IMR-90 (cell line): ENCODE measurements around the gene RELN. TPM values are rescaled to one million over a fixed set of nuclear protein-coding genes. Genes with fewer than 3 reads are reported as not detected.

Experiments used
- ATAC-seq: fragments of 200-7000 bp; cut with Tn5 transposase; 2 replicates; pipeline ENCODE4 v1.9.1; 2020; ENCODE audit warnings: low read depth, mild to moderate bottlenecking, moderate library complexity
- BruUV-seq: library from RNA; stranded (reverse); fragments of 400-500 nt; replicated peaks from 2 replicates; lab custom pipeline; 2021; lab: Mats Ljungman, UMichigan
- CTCF ChIA-PET: fragments of 300-600 bp; formaldehyde crosslinking; extraction: SDS; loops from one replicate; lab custom pipeline; 2021; ENCODE audit warnings: antibody characterized with exemption; lab: Yijun Ruan, JAX
- POLR2A ChIA-PET: fragments of 300-600 bp; sonication (Branson Sonifier 250); formaldehyde crosslinking; loops from one replicate; lab custom pipeline; 2022; ENCODE audit warnings: antibody characterized with exemption; ENCODE audit not compliant: unreplicated experiment; lab: Charles Lee
- DNase-seq: peaks from one replicate; pipeline ENCODE4 v3.0.0; 2013
- H2AFZ ChIP-seq: replicated peaks from 2 replicates; pipeline ENCODE3; 2013; ENCODE audit warnings: low read length, mild to moderate bottlenecking; ENCODE audit not compliant: poor library complexity
- H2AK5ac ChIP-seq: 2 replicates; pipeline ENCODE4 v1.6.1; 2013; ENCODE audit warnings: low read depth, low read length, inconsistent platforms
- H2AK9ac ChIP-seq: replicated peaks from 2 replicates; pipeline ENCODE3; 2013; ENCODE audit warnings: mild to moderate bottlenecking, low read depth, low read length, moderate library complexity; ENCODE audit not compliant: poor library complexity
- H2BK120ac ChIP-seq: 2 replicates; pipeline ENCODE4 v1.6.1; 2013; ENCODE audit warnings: low read depth, low read length, inconsistent platforms
- H2BK15ac ChIP-seq: 3 replicates; pipeline ENCODE4 v1.6.1; 2013; ENCODE audit warnings: low read depth, low read length, inconsistent platforms
- H2BK20ac ChIP-seq: 2 replicates; pipeline ENCODE4 v1.6.1; 2013; ENCODE audit warnings: low read depth, mild to moderate bottlenecking, inconsistent platforms, low read length, moderate library complexity
- H2BK5ac ChIP-seq: 2 replicates; pipeline ENCODE4 v1.6.1; 2013; ENCODE audit warnings: mild to moderate bottlenecking, low read depth, low read length, inconsistent platforms; ENCODE audit not compliant: poor library complexity, severe bottlenecking
- H3K14ac ChIP-seq: replicated peaks from 2 replicates; pipeline ENCODE4 v1.6.1; 2013; ENCODE audit warnings: low read depth, low read length, inconsistent platforms
- H3K18ac ChIP-seq: 2 replicates; pipeline ENCODE4 v1.6.1; 2013; ENCODE audit warnings: low read depth, low read length, control low read depth
- H3K23ac ChIP-seq: 2 replicates; pipeline ENCODE4 v1.6.1; 2013; ENCODE audit warnings: low read depth, low read length, inconsistent platforms
- H3K27ac ChIP-seq: 2 replicates; pipeline ENCODE4 v1.5.1; 2013; ENCODE audit warnings: mild to moderate bottlenecking, control low read depth, low read length; ENCODE audit not compliant: insufficient read depth
- H3K27me3 ChIP-seq: 2 replicates; pipeline ENCODE4 v1.6.1; 2013; ENCODE audit warnings: low read length; ENCODE audit not compliant: control insufficient read depth, insufficient read depth
- H3K36me3 ChIP-seq: 2 replicates; pipeline ENCODE4 v1.6.1; 2013; ENCODE audit warnings: low read length, mixed read lengths; ENCODE audit not compliant: control insufficient read depth, insufficient read depth
- H3K4ac ChIP-seq: 2 replicates; pipeline ENCODE4 v1.6.1; 2013; ENCODE audit warnings: low read depth, low read length, inconsistent platforms
- H3K4me1 ChIP-seq: 2 replicates; pipeline ENCODE4 v1.6.1; 2013; ENCODE audit warnings: low read length, mixed read lengths; ENCODE audit not compliant: control insufficient read depth, insufficient read depth
- H3K4me2 ChIP-seq: 2 replicates; pipeline ENCODE4 v1.6.1; 2013; ENCODE audit warnings: low read depth, mild to moderate bottlenecking, control low read depth, low read length, moderate library complexity
- H3K4me3 ChIP-seq: 2 replicates; pipeline ENCODE4 v1.5.1; 2013; ENCODE audit warnings: low read depth, mild to moderate bottlenecking, control low read depth, low read length, moderate library complexity; ENCODE audit not compliant: insufficient read depth
- H3K56ac ChIP-seq: 2 replicates; pipeline ENCODE4 v1.6.1; 2013; ENCODE audit warnings: low read length, inconsistent platforms; ENCODE audit not compliant: insufficient read depth; ENCODE audit errors: extremely low read depth
- H3K79me1 ChIP-seq, 2 experiments: 2 replicates each; pipeline ENCODE4 v1.6.1; 2013; ENCODE audit warnings: low read length in 2 of 2, inconsistent platforms in 1 of 2, low read depth in 1 of 2
- H3K9ac ChIP-seq: 2 replicates; pipeline ENCODE4 v1.6.1; 2013; ENCODE audit warnings: low read depth, low read length, control low read depth
- H3K9me1 ChIP-seq: 2 replicates; pipeline ENCODE4 v1.6.1; 2013; ENCODE audit warnings: low read length, inconsistent platforms; ENCODE audit not compliant: insufficient read depth
- H3K9me3 ChIP-seq: 2 replicates; pipeline ENCODE4 v1.6.1; 2013; ENCODE audit warnings: low read length; ENCODE audit not compliant: control insufficient read depth, insufficient read depth
- H4K20me1 ChIP-seq: 2 replicates; pipeline ENCODE4 v1.6.1; 2013; ENCODE audit warnings: low read length, inconsistent platforms; ENCODE audit not compliant: insufficient read depth
- H4K5ac ChIP-seq: 2 replicates; pipeline ENCODE4 v1.6.1; 2013; ENCODE audit warnings: mild to moderate bottlenecking, low read depth, low read length, control low read depth
- H4K8ac ChIP-seq, 2 experiments: 2 replicates each; pipeline ENCODE4 v1.6.1; 2013; ENCODE audit warnings: low read depth in 2 of 2, low read length in 2 of 2, control low read depth in 1 of 2, inconsistent platforms in 1 of 2
- H4K91ac ChIP-seq: 2 replicates; pipeline ENCODE4 v1.6.1; 2013; ENCODE audit warnings: low read depth, low read length, inconsistent platforms; ENCODE audit not compliant: insufficient read depth
- CEBPB ChIP-seq: IDR thresholded peaks from 2 replicates; pipeline ENCODE4 v1.6.1; 2012; ENCODE audit warnings: low read depth, low read length, improper control_type of control experiment
- CTCF ChIP-seq: conservative IDR thresholded peaks from 2 replicates; pipeline ENCODE4 v1.5.1; 2012; ENCODE audit warnings: mild to moderate bottlenecking, low read depth, low read length, improper control_type of control experiment
- ELK1 ChIP-seq: fragments of 150-350 bp; IDR thresholded peaks from 2 replicates; pipeline ENCODE4 v1.6.1; 2016; ENCODE audit warnings: low read depth, mild to moderate bottlenecking, low read length, moderate library complexity, borderline replicate concordance
- FOS ChIP-seq: fragments of 150-350 bp; IDR thresholded peaks from 2 replicates; pipeline ENCODE4 v1.6.1; 2016; ENCODE audit warnings: low read depth, low read length
- MAFK ChIP-seq: IDR thresholded peaks from 2 replicates; pipeline ENCODE4 v1.6.1; 2012; ENCODE audit warnings: low read depth, low read length, improper control_type of control experiment
- MAZ ChIP-seq: IDR thresholded peaks from 2 replicates; pipeline ENCODE4 v1.6.1; 2012; ENCODE audit warnings: low read depth, mild to moderate bottlenecking, low read length, improper control_type of control experiment, moderate library complexity, borderline replicate concordance
- MXI1 ChIP-seq: IDR thresholded peaks from 2 replicates; pipeline ENCODE4 v1.6.1; 2012; ENCODE audit warnings: low read depth, mild to moderate bottlenecking, low read length, moderate library complexity, borderline replicate concordance
- POLR2A ChIP-seq: IDR thresholded peaks from 2 replicates; pipeline ENCODE4 v1.6.1; 2012; ENCODE audit warnings: mild to moderate bottlenecking, low read depth, low read length
- RAD21 ChIP-seq: IDR thresholded peaks from 2 replicates; pipeline ENCODE4 v1.6.1; 2012; ENCODE audit warnings: low read length, improper control_type of control experiment
- RFX5 ChIP-seq: IDR thresholded peaks from 2 replicates; pipeline ENCODE4 v1.8.0; 2012; ENCODE audit warnings: low read depth, mild to moderate bottlenecking, low read length, moderate library complexity
- SMC3 ChIP-seq: fragments of 150-350 bp; IDR thresholded peaks from 2 replicates; pipeline ENCODE4 v1.6.1; 2016; ENCODE audit warnings: low read depth, mild to moderate bottlenecking, antibody characterized with exemption, low read length, moderate library complexity
- USF2 ChIP-seq: fragments of 150-350 bp; IDR thresholded peaks from 2 replicates; pipeline ENCODE4 v1.6.1; 2017; ENCODE audit warnings: mild to moderate bottlenecking, antibody characterized with exemption, low read length, low read depth
- WGBS, 2 experiments: methylation state at CpG; one replicate each; pipeline versions ENCODE4 v1.1.5 to v1.1.7; 2013; ENCODE audit warnings: missing lambda C conversion rate in 2 of 2; ENCODE audit not compliant: insufficient read length in 1 of 2; ENCODE audit errors: extremely low coverage in 2 of 2; 5-methylcytosine and 5-hydroxymethylcytosine counted together
- dilution Hi-C: fragments of 300-500 bp; cut with HindIII; formaldehyde crosslinking; loops from one replicate; pipeline ENCODE4 v1.14.3; 2018; ENCODE audit warnings: low sequenced_read_pairs; ENCODE audit not compliant: unreplicated experiment
- in situ Hi-C: fragments of 300-500 bp; cut with MboI; formaldehyde crosslinking; loops from 3 replicates; pipeline ENCODE4 v1.14.3; 2019; ENCODE audit warnings: low sequenced_read_pairs, inconsistent platforms, mixed read lengths
- intact Hi-C: fragments of 100-400 bp; cut with micrococcal nuclease; formaldehyde crosslinking; loops from 2 replicates; pipeline ENCODE4 v1.10.0; 2022
- polyA plus RNA-seq, 3 experiments: library from polyadenylated mRNA; depleted of rRNA; stranded (reverse); fragments of >200 nt; gene quantifications; 2 replicates each; pipeline ENCODE4 v1.2.3, GENCODE V29; 2012; ENCODE audit warnings: low replicate concordance in 1 of 3
- total RNA-seq: library from RNA; depleted of rRNA; stranded (reverse); fragments of >200 nt; gene quantifications from 2 replicates; pipeline ENCODE4 v1.2.3, GENCODE V29; 2012

Gene RELN
- total and polyA plus RNA-seq, 2 of the 4 experiments (the other 2 are of a cell fraction), result 14.7 to 23.7 TPM

GRCh38 chr7:103680161-103681144 is 309.0 kb downstream of the RELN start:
- Histone ChIP-seq H4K8ac (peak overlapping the region in 1 of 2 experiments; percentile 73; a peak in 2 of 4 replicates), H3K23ac (no peak overlapping the region), H2BK5ac (peak overlapping the region; percentile 87), H2AFZ (peak overlapping the region; percentile 67), H3K27ac (no peak overlapping the region), H4K5ac (peak overlapping the region; percentile 42; the same call in 1 of the 2 replicates), H3K4ac (peak overlapping the region; percentile 40; the same call in 1 of the 2 replicates), H3K4me3 (no peak overlapping the region), H3K27me3 (no peaks in the 10 kb centered on the region), H3K9me3 (no peaks in the 10 kb centered on the region), H2AK5ac (0 out of 2 replicates have a peak overlapping the region, but pooled peaks have one; percentile 3), H3K14ac (peak overlapping the region; percentile 86), H3K56ac (no peak overlapping the region), H2BK15ac (peak overlapping the region; percentile 60; the same call in 1 of the 3 replicates), H2BK20ac (peak overlapping the region; percentile 74; the same call in 1 of the 2 replicates), H3K9me1 (no peaks in the 10 kb centered on the region; the same call in 1 of the 2 replicates), H4K20me1 (no peaks in the 10 kb centered on the region), H3K4me2 (no peak overlapping the region), H4K91ac (no peak overlapping the region; the same call in 1 of the 2 replicates), H3K18ac (peak overlapping the region; percentile 80; the same call in 1 of the 2 replicates), H3K9ac (no peak overlapping the region), H2AK9ac (peak overlapping the region; percentile 73), H3K79me1 (no peaks in the 10 kb centered on the region), H2BK120ac (peak overlapping the region; percentile 27; the same call in 1 of the 2 replicates), H3K4me1 (peaks cover 3% of the 10 kb centered on the region; the same call in 1 of the 2 replicates), H3K36me3 (no peaks in the 10 kb centered on the region)
- CTCF ChIA-PET, result interaction anchor here (0.6 kb wide), 1 partner anchor 106 kb away, joined by 3 read pairs; no protein-coding TSS in a partner anchor
- in situ Hi-C loops (no loop called here), intact Hi-C loops (no loop called here), dilution Hi-C loops (no loop called here)
- no peak; the same call in 1 of the 2 replicates for ATAC-seq
- 60% methylated on average over 2 of the region's 6 CpGs; no CpG with 5 or more reads in 1 of the 2 experiments for WGBS, 2 experiments
- no peak for DNase-seq
- POLR2A ChIA-PET, result no interaction called here
- no TSS peak for BruUV-seq
- no peak for TF ChIP-seq FOS
- no peak for TF ChIP-seq CTCF
- no peak for TF ChIP-seq CEBPB
- no peak for TF ChIP-seq ELK1
- no peak for TF ChIP-seq USF2
- TF ChIP-seq RAD21, result no peak
- no peak for TF ChIP-seq MAFK
- no peak for TF ChIP-seq MXI1
- no peak for TF ChIP-seq RFX5
- TF ChIP-seq SMC3, result no peak
- TF ChIP-seq POLR2A, result no peak
- no peak for TF ChIP-seq MAZ
